HG03066 (cell line): ENCODE data around the gene TMEM179B.
"Not testable (repeated sequence)": the region's sequence is repeated elsewhere in the genome, so short reads cannot be mapped to it uniquely, and the experiment has no call there.

Experiments used
- ATAC-seq: cut with Tn5 transposase; IDR thresholded peaks from one replicate; pipeline ENCODE4 v1.9.1; 2021; ENCODE audit warnings: low read depth; ENCODE audit not compliant: unreplicated experiment

Gene TMEM179B, protein sequence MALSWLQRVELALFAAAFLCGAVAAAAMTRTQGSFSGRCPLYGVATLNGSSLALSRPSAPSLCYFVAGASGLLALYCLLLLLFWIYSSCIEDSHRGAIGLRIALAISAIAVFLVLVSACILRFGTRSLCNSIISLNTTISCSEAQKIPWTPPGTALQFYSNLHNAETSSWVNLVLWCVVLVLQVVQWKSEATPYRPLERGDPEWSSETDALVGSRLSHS

DNA sequence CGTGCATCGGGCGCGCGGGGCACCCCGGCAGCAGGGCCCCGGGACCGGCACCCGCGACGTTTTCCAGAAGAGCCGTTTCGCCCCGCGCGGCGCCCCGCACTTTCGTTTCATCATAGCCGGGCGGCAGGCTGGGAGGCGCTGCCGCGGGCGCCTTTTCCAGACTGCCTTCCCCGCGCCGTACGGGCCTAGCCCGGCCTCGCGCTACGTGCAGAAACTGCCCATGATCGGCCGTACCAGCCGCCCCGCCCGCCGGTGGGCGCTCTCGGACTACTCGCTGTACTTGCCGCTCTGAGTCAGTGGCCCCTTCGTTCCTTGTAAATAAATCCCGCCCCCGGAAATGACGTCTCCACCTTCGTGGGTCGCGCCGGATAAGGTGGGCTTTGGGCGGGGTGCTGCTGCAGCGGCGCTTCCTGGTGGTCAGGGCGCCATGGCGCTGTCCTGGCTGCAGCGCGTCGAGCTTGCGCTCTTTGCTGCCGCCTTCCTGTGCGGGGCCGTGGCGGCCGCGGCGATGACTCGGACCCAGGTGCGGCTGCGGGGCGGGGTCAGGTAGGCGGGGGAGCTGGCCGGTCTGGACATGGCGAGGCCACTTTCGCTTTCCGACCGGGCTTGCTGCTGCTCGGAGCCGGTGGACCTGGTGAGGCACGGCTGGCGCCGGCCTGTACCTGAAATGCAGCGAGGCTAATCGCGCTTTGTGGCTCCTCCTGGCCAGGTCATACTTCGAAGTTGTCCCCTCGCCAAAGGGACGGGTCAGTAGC, at the start of gene TMEM179B:
Gene TMEM179B, plus strand, starts transcription at position 398 of the 755 bp plus-strand sequence. Its CDS starts 30 bp downstream, at position 428.
- ATAC-seq: peak; percentile 66

- no peak for ATAC-seq
Measured at GRCh38 chr11:62747475-62748160, 39.6 kb upstream of the TMEM179B start.

DNA sequence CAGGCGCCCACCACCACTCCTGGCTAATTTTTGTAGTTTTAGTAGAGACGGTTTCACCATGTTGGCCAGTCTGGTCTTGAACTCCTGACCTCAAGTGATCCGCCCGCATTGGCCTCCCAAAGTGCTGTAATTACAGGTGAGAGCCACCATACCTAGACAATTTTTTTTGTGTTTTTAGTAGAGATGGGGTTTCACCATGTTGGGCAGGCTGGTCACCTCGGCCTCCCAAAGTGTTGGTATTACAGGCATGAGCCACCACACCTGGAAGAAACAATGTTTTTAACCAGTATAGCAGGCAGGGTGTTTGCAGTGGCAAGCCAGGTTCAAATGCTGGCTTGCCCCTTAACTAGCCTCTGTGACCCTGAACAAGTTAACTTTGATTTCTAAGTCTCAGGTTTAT, 37.3 kb upstream of the TMEM179B start:
- ATAC-seq: not testable (repeated sequence)

GRCh38 chr11:62752177-62752785, 34.9 kb upstream of the TMEM179B start:
- no peak for ATAC-seq

DNA sequence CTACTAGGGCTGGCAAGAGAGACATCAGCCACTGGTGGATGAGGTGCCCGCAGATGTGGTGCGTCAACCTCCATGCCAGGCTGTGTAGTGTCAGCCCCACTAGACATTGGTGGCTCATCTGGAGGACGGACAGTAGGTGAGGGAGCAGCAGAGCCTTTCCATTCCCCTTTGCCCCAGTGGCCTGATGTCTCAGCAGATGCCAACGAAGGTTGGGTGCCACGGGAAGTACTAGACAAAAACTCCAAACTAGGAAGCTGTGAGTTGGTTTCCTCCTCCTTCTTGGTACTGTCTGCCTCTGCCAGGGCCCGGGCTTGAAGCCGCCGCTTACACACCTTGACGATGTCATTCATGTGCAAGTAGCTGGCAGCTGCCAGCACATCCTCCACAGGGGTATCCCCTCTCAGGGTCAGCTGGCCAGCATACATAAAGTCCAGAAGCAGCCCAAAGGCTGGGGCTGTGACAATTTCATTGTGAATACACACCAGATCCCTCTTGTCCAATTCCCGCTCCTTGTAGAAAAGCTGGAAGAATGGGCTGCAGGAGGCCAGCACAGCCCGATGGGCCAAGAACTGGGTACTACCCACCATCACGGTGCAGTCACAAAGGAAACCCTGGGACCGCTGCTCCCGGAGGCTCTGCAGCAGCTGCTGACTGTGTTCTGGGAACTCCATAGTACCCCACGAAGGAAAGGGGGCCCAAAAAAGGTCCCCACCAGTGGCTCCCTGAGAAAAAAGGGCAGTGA, 34.0 kb upstream of the TMEM179B start:
- ATAC-seq: no peak

GRCh38 chr11:62753736-62754603, 33.2 kb upstream of the TMEM179B start, which contains the start of gene ZBTB3:
ZBTB3 (minus strand) TSS chr11:62754160; CDS start chr11:62753664, 496 bp downstream.
- peak; percentile 97 for ATAC-seq

GRCh38 chr11:62755086-62755615, 32.1 kb upstream of the TMEM179B start:
- ATAC-seq: no peak

GRCh38 chr11:62757846-62758788, 29.1 kb upstream of the TMEM179B start:
- ATAC-seq: no peak

- not testable (repeated sequence) for ATAC-seq
Measured at GRCh38 chr11:62760867-62761227, 26.4 kb upstream of the TMEM179B start.

GRCh38 chr11:62770778-62771143, 16.4 kb upstream of the TMEM179B start:
- ATAC-seq: no peak

DNA sequence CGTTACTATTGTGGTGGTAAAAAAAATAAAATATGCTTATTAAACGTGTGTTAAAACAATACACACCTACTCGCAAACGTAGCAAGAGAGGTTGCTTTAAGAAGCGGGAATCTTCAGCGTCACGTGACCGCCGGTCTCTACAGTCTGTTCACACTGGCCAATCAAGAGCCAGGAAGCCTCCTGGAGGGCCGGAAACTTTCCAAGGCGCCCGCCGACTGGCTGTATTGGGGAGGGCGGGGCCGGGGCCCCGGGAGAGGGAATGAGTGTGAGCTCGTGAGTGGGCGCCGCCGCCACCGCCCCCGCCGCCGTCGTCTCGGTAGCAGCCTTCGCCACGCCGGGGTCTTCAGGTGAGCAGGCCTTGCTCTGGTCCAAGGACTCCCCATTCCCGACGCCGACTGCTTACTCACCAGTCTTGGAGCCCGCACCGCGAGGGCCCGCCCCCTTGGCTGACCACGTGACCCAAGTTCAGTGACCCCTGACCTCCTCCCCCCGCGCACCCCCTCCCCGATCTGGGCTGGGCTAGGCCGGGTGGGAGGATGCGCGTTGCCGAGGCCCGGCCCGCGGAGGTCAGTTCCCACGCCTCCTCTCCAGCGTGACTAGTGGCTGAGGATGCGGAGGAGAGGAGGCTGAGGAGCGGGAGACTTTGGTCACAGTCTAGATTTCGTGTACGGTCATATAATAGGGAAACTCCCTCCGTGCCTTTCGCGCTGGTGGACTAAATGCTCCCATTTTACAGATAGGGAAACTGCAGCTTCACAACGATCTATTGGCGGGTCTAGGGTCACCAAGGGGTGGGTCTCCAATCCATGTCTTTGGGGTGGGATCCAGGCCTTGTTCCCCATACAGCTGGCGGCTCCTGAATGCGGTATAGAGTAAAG, 15.8 kb upstream of the TMEM179B start, which contains the start of gene TAF6L:
Gene TAF6L, plus strand, starts transcription at position 253 of the 878 bp plus-strand sequence. CDS start 4,388 bp downstream, outside the sequence.
- peak; percentile 68 for ATAC-seq

DNA sequence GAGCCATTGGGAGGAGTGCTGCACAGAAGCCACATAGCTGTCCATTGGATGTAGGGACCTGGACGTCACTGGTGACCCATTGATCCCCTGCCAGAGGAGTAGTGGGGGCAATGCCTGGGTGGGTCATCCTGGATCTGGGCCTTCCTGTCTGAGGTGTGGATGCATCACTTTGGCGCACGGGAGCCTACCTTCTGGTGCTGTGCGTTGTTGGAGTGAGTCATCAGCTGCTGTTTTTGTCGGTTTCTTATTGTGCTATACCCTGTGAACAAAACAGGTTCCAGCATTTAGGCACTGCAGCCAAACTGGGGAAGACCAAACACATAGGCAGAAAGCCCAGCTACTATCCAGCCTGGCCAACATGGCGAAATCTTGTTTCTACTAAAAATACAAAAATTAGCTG, 12.8 kb upstream of the TMEM179B start:
- no peak for ATAC-seq

DNA sequence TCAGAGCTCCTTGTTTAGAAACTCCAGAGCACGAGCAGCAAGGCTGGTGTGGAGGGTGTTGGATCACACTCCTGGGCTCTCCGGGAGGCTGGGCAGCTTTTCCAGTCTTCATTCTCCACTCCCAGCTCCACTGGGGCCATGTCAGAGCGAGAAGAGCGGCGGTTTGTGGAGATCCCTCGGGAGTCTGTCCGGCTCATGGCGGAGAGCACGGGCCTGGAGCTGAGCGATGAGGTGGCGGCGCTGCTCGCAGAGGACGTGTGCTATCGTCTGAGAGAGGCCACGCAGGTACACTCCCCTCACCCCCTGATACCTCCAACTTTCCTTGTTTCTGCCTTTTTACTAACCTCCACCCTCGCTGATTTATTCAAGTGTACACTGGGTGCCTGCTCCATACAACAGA, 11.6 kb upstream of the TMEM179B start:
- ATAC-seq: no peak

DNA sequence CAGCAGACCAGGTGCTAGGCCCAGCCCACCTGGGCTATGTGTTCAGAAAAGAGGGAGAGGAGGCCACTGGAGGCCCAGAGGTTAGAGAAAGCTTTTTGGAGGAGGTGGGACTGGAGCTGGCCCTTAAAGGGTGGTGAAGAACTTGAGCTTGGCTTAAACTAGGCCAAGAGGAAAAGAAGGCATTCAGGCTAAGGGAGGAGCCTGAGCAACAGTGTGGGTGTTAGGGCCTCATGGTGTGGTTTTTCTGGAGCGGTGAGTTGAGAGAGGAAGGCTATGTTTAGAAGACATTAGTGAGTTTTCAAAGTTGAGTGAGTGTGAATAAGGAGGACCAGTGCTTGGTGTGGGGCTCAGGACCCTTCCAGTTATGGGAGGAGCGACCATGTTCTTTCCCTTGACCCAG, 9.8 kb upstream of the TMEM179B start:
- no peak for ATAC-seq

DNA sequence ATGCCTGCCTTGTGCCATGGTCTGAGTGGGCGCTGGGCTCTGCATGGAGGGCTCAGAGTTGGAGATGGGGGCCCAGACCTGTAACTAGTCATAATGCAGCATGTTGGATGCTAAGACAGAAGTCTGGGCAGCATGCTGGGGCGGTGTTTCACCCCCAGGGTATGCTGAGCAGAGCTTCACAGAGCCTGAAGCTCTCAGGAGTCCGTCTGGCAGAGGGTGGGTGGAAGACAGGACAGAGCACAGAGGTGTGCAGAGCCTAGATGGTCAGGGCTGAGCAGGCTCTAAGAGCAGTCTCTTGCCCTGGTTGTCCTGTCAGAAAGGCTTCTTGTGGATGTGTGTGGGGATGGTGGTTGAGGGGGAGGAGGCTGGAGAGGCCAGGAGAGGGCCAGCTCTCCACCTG, 8.8 kb upstream of the TMEM179B start:
- no peak for ATAC-seq

DNA sequence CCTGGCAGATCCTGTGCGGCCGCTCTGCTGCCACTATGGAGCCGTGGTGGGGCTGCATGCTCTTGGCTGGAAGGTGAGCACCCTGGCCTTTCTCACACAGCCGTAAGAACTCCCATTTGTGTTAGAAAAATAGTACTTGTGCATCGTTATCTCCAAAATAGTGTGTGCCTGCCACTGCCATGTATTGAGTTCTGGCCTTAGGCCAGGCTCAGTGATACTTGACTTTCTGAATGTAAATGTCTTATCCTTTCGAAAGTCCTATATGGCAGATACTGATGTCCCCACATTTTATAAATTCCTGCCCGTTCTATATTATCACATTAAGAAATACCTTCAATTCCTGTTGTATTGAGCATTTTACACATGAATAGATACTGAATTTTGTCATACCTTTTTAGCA, 4.4 kb upstream of the TMEM179B start:
- no peak for ATAC-seq
